H1 (cell line): Measurements from ENCODE around the gene MYO16. TPM values are rescaled to one million over a fixed set of nuclear protein-coding genes. Genes with fewer than 3 reads are reported as not detected.

Source experiments
- CHD1 ChIP-seq: IDR thresholded peaks from 2 replicates; pipeline ENCODE4 v1.6.1; 2012; ENCODE audit warnings: low read depth, low read length, improper control_type of control experiment
- CREB1 ChIP-seq: IDR thresholded peaks from 2 replicates; pipeline ENCODE4 v1.6.1; 2012; ENCODE audit warnings: inconsistent platforms
- CTBP2 ChIP-seq: IDR thresholded peaks from 2 replicates; pipeline ENCODE4 v1.7.0; 2011; ENCODE audit warnings: borderline replicate concordance, mild to moderate bottlenecking, moderate library complexity, mixed read lengths, low read length; ENCODE audit not compliant: insufficient read depth, insufficient read length
- POLR2A ChIP-seq, 2 experiments: IDR thresholded peaks; 1 replicate in 1 of 2; 2 replicates in 1 of 2; pipeline ENCODE4 v1.6.1; 2011; ENCODE audit warnings: low read depth in 2 of 2, low read length in 2 of 2, mild to moderate bottlenecking in 2 of 2; ENCODE audit errors: control extremely low read depth in 1 of 2
- POU5F1 ChIP-seq: IDR thresholded peaks from 2 replicates; pipeline ENCODE4 v1.6.1; 2011; ENCODE audit warnings: low read depth, mild to moderate bottlenecking, low read length, moderate library complexity
- RNF2 ChIP-seq: fragments of 200-900, 300-1000 bp; sonication (generic); IDR thresholded peaks from 2 replicates; pipeline ENCODE4 v1.7.1; 2016; ENCODE audit warnings: borderline replicate concordance, low read depth, mild to moderate bottlenecking, antibody characterized with exemption, low read length; ENCODE audit not compliant: poor library complexity, severe bottlenecking; ENCODE audit errors: missing control alignments
- SP4 ChIP-seq: IDR thresholded peaks from 2 replicates; pipeline ENCODE4 v1.6.1; 2012; ENCODE audit warnings: low read length, inconsistent platforms
- ZNF274 ChIP-seq: IDR thresholded peaks from 2 replicates; pipeline ENCODE4 v1.7.0; 2012; ENCODE audit warnings: low read length, borderline replicate concordance; ENCODE audit errors: extremely low read depth
- polyA plus RNA-seq, 7 experiments: library from polyadenylated mRNA; depleted of rRNA in 3 of 7; stranded (reverse) in 5 of 7; unstranded in 2 of 7; fragments of >200 nt in 5 of 7; fragments of 200-250 nt in 2 of 7; gene quantifications; 1 replicate in 5 of 7; 2 replicates in 1 of 7; 4 replicates in 1 of 7; pipeline versions ENCODE4 v1.2.1 to v1.2.3, GENCODE V29; 2011 to 2013; ENCODE audit warnings: missing spikeins in 2 of 7, mixed read lengths in 2 of 7
- total RNA-seq: library from RNA; stranded (reverse); fragmentation: NEBNext Ultra II Directional; extraction: Animal tissue kit (Norgen Biotek cat#: 25700); gene quantifications from 2 replicates; pipeline ENCODE4 v1.2.1, GENCODE V29; 2021

MYO16 gene
- total and polyA plus RNA-seq, 2 of the 8 experiments (the other 6 are each of a cell fraction or from before 2014, with no cell fraction given) = 0.02 to 0.22 TPM

- no peak for TF ChIP-seq CTBP2
- no peak for TF ChIP-seq CHD1
- no peak for TF ChIP-seq ZNF274
- TF ChIP-seq POU5F1 = no peak
- no peak for TF ChIP-seq SP4
- no peak for TF ChIP-seq RNF2
- no peak for TF ChIP-seq POLR2A (IDR thresholded peaks at IDR 0.05; ENCODE audit: control extremely low read depth in 1 of 2, low read depth in 2 of 2, low read length in 2 of 2)
- no peak for TF ChIP-seq CREB1
Measured at GRCh38 chr13:108768035-108768434, 138.6 kb downstream of the MYO16 start (continued).
